Measurements from ENCODE around the gene APH1B. TPM values are rescaled to one million over a fixed set of nuclear protein-coding genes. Genes with fewer than 3 reads are reported as not detected.

The APH1B gene
- total RNA-seq, 2 donors from 2014 or later: 4.8 to 6.9 TPM

DNA sequence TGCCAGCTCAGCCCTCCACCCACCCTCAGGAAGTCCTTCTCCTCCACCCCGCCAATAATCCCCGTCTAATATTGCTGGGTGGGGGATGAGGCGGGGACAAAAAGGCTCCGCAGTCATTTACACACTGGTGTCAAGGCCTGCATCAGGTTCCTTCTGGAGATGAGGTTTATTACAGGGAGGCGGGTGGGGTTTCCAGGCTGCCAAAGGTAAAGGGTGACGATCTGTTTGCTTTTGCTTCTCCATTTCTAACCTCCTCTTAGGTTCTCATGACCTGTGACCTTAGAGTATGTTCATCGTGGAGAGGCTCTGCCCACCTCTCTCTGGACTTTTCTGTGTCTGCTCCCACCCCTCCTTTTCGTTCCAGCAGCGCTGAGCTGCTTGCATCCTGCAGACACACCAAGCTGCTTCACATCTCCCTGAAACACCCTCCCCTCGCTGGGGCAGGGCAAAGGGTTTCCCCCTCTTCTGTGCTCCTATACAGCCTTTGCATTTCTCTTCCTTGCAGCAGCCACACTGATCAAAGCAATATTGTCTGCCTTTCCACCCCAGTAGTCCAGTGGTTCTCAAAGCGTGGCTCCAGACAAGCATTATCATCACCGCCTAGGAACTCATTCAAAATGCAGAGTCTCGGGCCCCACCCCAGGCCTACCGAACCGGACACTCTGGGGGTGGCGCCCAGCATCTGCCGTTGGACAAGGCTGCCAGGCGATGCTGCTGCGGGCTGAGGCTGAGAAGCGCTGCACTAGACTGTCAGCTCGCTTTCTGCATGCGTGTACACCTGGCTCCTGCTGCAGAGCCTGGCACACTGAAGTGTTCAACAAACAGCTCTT, 77.6 kb downstream of the APH1B start:
- TF ChIP-seq, protein P1, sequence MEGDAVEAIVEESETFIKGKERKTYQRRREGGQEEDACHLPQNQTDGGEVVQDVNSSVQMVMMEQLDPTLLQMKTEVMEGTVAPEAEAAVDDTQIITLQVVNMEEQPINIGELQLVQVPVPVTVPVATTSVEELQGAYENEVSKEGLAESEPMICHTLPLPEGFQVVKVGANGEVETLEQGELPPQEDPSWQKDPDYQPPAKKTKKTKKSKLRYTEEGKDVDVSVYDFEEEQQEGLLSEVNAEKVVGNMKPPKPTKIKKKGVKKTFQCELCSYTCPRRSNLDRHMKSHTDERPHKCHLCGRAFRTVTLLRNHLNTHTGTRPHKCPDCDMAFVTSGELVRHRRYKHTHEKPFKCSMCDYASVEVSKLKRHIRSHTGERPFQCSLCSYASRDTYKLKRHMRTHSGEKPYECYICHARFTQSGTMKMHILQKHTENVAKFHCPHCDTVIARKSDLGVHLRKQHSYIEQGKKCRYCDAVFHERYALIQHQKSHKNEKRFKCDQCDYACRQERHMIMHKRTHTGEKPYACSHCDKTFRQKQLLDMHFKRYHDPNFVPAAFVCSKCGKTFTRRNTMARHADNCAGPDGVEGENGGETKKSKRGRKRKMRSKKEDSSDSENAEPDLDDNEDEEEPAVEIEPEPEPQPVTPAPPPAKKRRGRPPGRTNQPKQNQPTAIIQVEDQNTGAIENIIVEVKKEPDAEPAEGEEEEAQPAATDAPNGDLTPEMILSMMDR (IDR thresholded peaks at IDR 0.05): no peak
- no peak for DNase-seq (ENCODE audit: low spot score)
- no peak overlapping the region for H3K27ac ChIP-seq

DNA sequence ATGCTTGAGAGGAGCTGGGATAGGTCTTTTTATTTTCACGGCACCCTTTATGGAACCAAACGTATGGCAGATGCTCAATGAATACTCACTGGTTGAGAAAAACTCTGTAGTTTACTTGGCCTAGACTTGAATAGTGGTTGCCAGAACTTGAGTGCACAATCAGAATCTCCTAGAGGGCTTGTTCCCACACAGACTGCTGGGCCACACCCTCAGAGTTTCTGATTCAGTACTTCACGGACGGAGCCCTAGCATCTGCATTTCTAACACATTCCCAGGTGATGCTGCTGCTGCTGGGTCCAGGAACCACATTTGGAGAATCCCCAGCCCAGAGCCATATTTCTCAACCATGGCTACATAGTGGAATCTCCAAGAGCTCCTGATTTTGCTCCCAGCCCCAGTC, 79.7 kb downstream of the APH1B start:
- H3K4me3 ChIP-seq: no peak overlapping the region
- no peaks in the 10 kb centered on the region for H3K9me3 ChIP-seq
- TF ChIP-seq, protein P1 (IDR thresholded peaks at IDR 0.05): no peak
- DNase-seq (ENCODE audit: low spot score): no peak
- H3K36me3 ChIP-seq: no peaks in the 10 kb centered on the region
- H3K27ac ChIP-seq: no peak overlapping the region
- no peaks in the 10 kb centered on the region for H3K27me3 ChIP-seq
- H3K4me1 ChIP-seq: peaks cover 0 to 11% of the 10 kb centered on the region in 2 donors

More for the DNA sequence above, 77.6 kb downstream of the APH1B start:
- Histone ChIP-seq H3K27me3 (no peaks in the 10 kb centered on the region), H3K36me3 (no peaks in the 10 kb centered on the region), H3K4me1 (peaks cover 0 to 7% of the 10 kb centered on the region in 2 donors), H3K9me3 (no peaks in the 10 kb centered on the region), H3K4me3 (no peak overlapping the region)

DNA sequence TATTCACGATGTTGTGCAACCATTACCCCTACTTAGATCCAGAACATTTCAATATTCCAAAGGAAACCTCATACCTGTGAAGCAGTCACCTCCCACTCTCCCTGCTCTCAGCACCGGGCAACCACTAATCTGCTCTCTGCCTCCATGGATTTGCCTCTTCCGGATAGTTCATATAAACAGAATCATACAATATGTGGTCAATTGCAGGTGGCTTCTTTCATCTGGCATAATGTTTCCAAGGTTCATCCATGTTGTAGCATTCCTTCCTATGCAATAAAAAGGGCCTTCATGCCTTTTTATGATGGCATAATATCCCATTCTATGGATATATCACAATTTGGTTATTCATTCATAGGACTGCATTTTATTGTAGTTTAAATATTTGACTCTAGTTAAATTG, 80.3 kb downstream of the APH1B start:
- DNase-seq (ENCODE audit: low spot score): no peak
- Histone ChIP-seq H3K4me3 (no peak overlapping the region), H3K27ac (no peak overlapping the region), H3K27me3 (no peaks in the 10 kb centered on the region), H3K9me3 (no peaks in the 10 kb centered on the region), H3K36me3 (no peaks in the 10 kb centered on the region), H3K4me1 (peaks cover 0 to 17% of the 10 kb centered on the region in 2 donors)
- TF ChIP-seq, protein P1 (IDR thresholded peaks at IDR 0.05): no peak

DNA sequence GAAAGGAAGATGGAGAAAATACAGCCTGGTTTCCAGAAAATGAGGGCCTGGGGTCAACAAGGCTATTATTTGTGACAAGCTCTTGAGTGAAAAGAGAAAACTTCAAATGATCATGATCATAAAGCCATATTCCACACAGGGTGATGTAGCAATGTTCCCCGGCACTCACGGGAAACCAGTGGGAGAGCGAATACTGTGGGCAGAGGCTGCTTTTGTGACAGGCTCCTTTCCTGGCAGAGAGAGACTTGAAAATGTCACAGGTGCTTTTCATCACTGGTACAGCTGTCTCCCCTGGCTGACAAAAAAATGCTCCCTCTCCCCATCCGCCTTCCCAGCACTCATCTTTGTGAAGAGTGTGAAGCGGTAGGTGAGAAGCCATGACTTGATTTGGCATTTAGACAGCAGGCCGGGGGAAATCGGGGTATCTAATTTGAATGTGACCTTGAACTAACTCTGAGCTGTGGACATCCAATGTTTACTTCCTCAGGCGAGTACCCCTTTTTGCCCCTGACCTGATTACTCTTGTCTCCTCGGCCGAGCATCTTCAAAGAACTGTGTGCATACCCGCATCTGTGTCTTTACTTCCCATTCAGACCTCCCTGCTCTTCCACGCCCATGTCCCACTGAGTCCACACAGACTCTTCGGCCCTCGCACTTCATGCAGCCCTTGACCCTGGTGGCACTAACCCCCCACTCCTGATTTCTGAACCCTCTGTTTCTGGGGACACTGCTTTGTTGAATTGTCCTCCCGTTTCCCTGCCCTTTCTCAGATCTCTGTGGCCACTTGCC, 81.0 kb downstream of the APH1B start:
- H3K36me3 ChIP-seq: no peaks in the 10 kb centered on the region
- no peak overlapping the region for H3K27ac ChIP-seq
- peaks cover 0 to 19% of the 10 kb centered on the region in 2 donors for H3K4me1 ChIP-seq
- no peak for DNase-seq (ENCODE audit: low spot score)
- TF ChIP-seq, protein P1 (IDR thresholded peaks at IDR 0.05): no peak
- no peaks in the 10 kb centered on the region for H3K9me3 ChIP-seq
- no peaks in the 10 kb centered on the region for H3K27me3 ChIP-seq
- no peak overlapping the region for H3K4me3 ChIP-seq

Other genes with a start within 250 kb of the APH1B start
- gene TPM1, start 234.9 kb upstream of the APH1B start, total RNA-seq: 1,000 to 10,000 TPM; 5,368 to 7,988 TPM
- 10 to 100 TPM; 10.6 to 20.5 TPM for gene LACTB, start 155.7 kb upstream of the APH1B start, total RNA-seq
- 10 to 100 TPM; 74.7 to 76.4 TPM for gene RPS27L, start 120.1 kb upstream of the APH1B start, total RNA-seq
- gene RAB8B, start 88.0 kb upstream of the APH1B start, total RNA-seq: 10 to 100 TPM; 10.2 to 19.3 TPM
- 1 to 10 TPM; 1.3 to 5.5 TPM for gene CA12, start 104.2 kb downstream of the APH1B start, total RNA-seq
- gene USP3, start 227.0 kb downstream of the APH1B start, total RNA-seq: 10 to 100 TPM; 12.3 to 18.5 TPM

Data from right atrium auricular region (tissue), 2 donors.